ENCODE data around the gene MC1R. TPM values are rescaled to one million over a fixed set of nuclear protein-coding genes. Genes with fewer than 3 reads are reported as not detected.
"Not testable (repeated sequence)": the region's sequence is repeated elsewhere in the genome, so short reads cannot be mapped to it uniquely, and the experiment has no call there.

MC1R gene
- total RNA-seq, 2 experiments from 2014 or later = 2.0 to 2.5 TPM

- intact Hi-C loops (cut with micrococcal nuclease) = no loop called here
- H3K9me3 Mint-ChIP-seq = peaks cover 4% of the 10 kb centered on the region
- ChIA-PET POLR2A (interaction anchor here (1.8 kb wide), 1 partner anchor 47 kb away, joined by 4 read pairs; the partner anchor contains the start of gene MC1R), CTCF (no interaction called here)
- H3K27me3 Mint-ChIP-seq = no peaks in the 10 kb centered on the region
- H3K4me3 Mint-ChIP-seq = no peak overlapping the region
- peaks cover 4% of the 10 kb centered on the region for H3K36me3 Mint-ChIP-seq (ENCODE audit: low read depth)
- ATAC-seq (no peak), DNase-seq (no peak)
- TF ChIP-seq, protein P1, sequence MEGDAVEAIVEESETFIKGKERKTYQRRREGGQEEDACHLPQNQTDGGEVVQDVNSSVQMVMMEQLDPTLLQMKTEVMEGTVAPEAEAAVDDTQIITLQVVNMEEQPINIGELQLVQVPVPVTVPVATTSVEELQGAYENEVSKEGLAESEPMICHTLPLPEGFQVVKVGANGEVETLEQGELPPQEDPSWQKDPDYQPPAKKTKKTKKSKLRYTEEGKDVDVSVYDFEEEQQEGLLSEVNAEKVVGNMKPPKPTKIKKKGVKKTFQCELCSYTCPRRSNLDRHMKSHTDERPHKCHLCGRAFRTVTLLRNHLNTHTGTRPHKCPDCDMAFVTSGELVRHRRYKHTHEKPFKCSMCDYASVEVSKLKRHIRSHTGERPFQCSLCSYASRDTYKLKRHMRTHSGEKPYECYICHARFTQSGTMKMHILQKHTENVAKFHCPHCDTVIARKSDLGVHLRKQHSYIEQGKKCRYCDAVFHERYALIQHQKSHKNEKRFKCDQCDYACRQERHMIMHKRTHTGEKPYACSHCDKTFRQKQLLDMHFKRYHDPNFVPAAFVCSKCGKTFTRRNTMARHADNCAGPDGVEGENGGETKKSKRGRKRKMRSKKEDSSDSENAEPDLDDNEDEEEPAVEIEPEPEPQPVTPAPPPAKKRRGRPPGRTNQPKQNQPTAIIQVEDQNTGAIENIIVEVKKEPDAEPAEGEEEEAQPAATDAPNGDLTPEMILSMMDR (IDR thresholded peaks at IDR 0.05) = no peak
- H3K27ac Mint-ChIP-seq = no peak overlapping the region
- no peaks in the 10 kb centered on the region for H3K4me1 Mint-ChIP-seq (ENCODE audit: low read depth)
Measured at GRCh38 chr16:89965447-89966225, 47.0 kb downstream of the MC1R start.

- H3K9me3 Mint-ChIP-seq = peaks cover 6% of the 10 kb centered on the region
- intact Hi-C loops (cut with micrococcal nuclease) = no loop called here
- H3K4me3 Mint-ChIP-seq = no peak overlapping the region
- no peak for DNase-seq
- H3K36me3 Mint-ChIP-seq (ENCODE audit: low read depth) = peaks cover 12% of the 10 kb centered on the region
- CTCF ChIA-PET = no interaction called here
- POLR2A ChIA-PET = interaction anchor here (1.8 kb wide), 1 partner anchor 48 kb away, joined by 4 read pairs; the partner anchor contains the start of gene MC1R
- peaks cover 9% of the 10 kb centered on the region for H3K4me1 Mint-ChIP-seq (ENCODE audit: low read depth)
- ATAC-seq = no peak
- H3K27me3 Mint-ChIP-seq = no peaks in the 10 kb centered on the region
- H3K27ac Mint-ChIP-seq = no peak overlapping the region
- TF ChIP-seq, protein P1 (IDR thresholded peaks at IDR 0.05) = no peak
Measured at GRCh38 chr16:89966756-89967155, 48.1 kb downstream of the MC1R start.

GRCh38 chr16:89967436-89967835 is 48.8 kb downstream of the MC1R start:
- H3K9me3 Mint-ChIP-seq; POLR2A ChIA-PET; intact Hi-C loops (cut with micrococcal nuclease); ATAC-seq; H3K4me3 Mint-ChIP-seq; H3K27ac Mint-ChIP-seq; H3K27me3 Mint-ChIP-seq; CTCF ChIA-PET; DNase-seq: not testable (repeated sequence)
- Mint-ChIP-seq H3K4me1 (ENCODE audit: low read depth) (peaks cover 12% of the 10 kb centered on the region), H3K36me3 (ENCODE audit: low read depth) (peaks cover 14% of the 10 kb centered on the region)

DNA sequence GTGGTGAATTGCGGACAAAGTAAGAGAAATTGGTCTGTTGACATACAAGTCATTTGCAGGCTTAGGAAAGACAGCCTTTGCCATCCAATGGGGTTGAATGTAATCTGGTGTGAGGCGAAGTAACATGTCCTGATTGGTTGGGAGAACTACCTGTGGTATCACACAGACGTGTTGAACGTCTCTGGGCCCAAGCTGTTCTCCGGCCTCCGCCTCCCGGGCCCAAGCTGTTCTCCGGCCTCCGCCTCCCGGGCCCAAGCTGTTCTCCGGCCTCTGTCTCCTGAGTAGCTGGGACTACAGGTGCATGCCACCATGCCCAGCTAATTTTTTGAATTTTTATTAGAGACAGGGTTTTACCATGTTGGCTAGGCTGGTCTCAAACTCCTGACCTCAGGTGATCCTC is 49.4 kb downstream of the MC1R start:
- intact Hi-C loops (cut with micrococcal nuclease); CTCF ChIA-PET; H3K27ac Mint-ChIP-seq; ATAC-seq; POLR2A ChIA-PET; H3K4me3 Mint-ChIP-seq; DNase-seq; H3K9me3 Mint-ChIP-seq; H3K27me3 Mint-ChIP-seq: not testable (repeated sequence)
- H3K36me3 Mint-ChIP-seq (ENCODE audit: low read depth) = peaks cover 14% of the 10 kb centered on the region
- H3K4me1 Mint-ChIP-seq (ENCODE audit: low read depth) = peaks cover 12% of the 10 kb centered on the region

- ATAC-seq (no peak), DNase-seq (no peak)
- no peaks in the 10 kb centered on the region for H3K27me3 Mint-ChIP-seq
- H3K36me3 Mint-ChIP-seq (ENCODE audit: low read depth) = peaks cover 22% of the 10 kb centered on the region
- no peak overlapping the region for H3K4me3 Mint-ChIP-seq
- H3K27ac Mint-ChIP-seq = no peak overlapping the region
- intact Hi-C loops (cut with micrococcal nuclease) = no loop called here
- peaks cover 23% of the 10 kb centered on the region for H3K4me1 Mint-ChIP-seq (ENCODE audit: low read depth)
- peaks cover 6% of the 10 kb centered on the region for H3K9me3 Mint-ChIP-seq
- TF ChIP-seq, protein P1 (IDR thresholded peaks at IDR 0.05) = no peak
- POLR2A ChIA-PET = interaction anchor here (1.0 to 1.4 kb wide), 3 partner anchors 10 to 39 kb away, joined by 3 to 4 read pairs (median 4); no protein-coding TSS in a partner anchor
- CTCF ChIA-PET = no interaction called here
Measured at GRCh38 chr16:89969741-89970410, 51.2 kb downstream of the MC1R start.

Other genes with a start within 250 kb of the MC1R start
- 10 to 100 TPM; 85.8 to 98.6 TPM for gene CDK10, start 232.2 kb upstream of the MC1R start, total RNA-seq
- gene SPATA2L, start 217.2 kb upstream of the MC1R start, total RNA-seq = 1 to 10 TPM; 2.6 to 3.3 TPM
- gene VPS9D1, start 198.0 kb upstream of the MC1R start, total RNA-seq = 1 to 10 TPM; 1.5 to 1.6 TPM
- 10 to 100 TPM; 24.6 to 27.9 TPM for gene ZNF276, start 197.3 kb upstream of the MC1R start, total RNA-seq
- gene FANCA, start 102.2 kb upstream of the MC1R start, total RNA-seq = 100 to 1,000 TPM in 1 of 2 experiments, 10 to 100 TPM in 1; 95.5 to 100 TPM
- under 1 TPM; 0.27 to 0.29 TPM for gene SPIRE2, start 90.4 kb upstream of the MC1R start, total RNA-seq
- 100 to 1,000 TPM; 138 to 149 TPM for gene TCF25, start 45.3 kb upstream of the MC1R start, total RNA-seq
- gene TUBB3, start 4.5 kb downstream of the MC1R start, total RNA-seq = 1 to 10 TPM in 1 of 2 experiments, under 1 TPM in 1; 0.27 to 1.2 TPM
- 10 to 100 TPM; 18.4 to 21.2 TPM for gene DEF8, start 29.9 kb downstream of the MC1R start, total RNA-seq
- under 1 TPM; 0.52 to 0.96 TPM for gene DBNDD1, start 100.6 kb downstream of the MC1R start, total RNA-seq
- not detected for gene PRDM7, start 158.5 kb downstream of the MC1R start, total RNA-seq

Data from activated CD8-positive, alpha-beta T cell treated with anti-CD3 and anti-CD28 coated beads for 36 hours (primary cell).